Heart right ventricle (tissue), 16 donors: ENCODE data around the gene CORO7. TPM values are rescaled to one million over a fixed set of nuclear protein-coding genes. Genes with fewer than 3 reads are reported as not detected.

ENCODE experiments used
- ATAC-seq, 8 donors: fragments of 200-7000 bp; cut with Tn5 transposase; one replicate each; pipeline ENCODE4 v1.9.1; 2020; ENCODE audit warnings: mild to moderate bottlenecking in 8 of 8, moderate library complexity in 8 of 8, moderate number of reproducible peaks in 1 of 8
- DNase-seq, 2 donors: peaks; one replicate each; pipeline ENCODE4 v3.0.0-alpha.2; 2020
- H3K27ac ChIP-seq, 10 donors: fragments of 200-600 bp; sonication (generic) in 2 of 10; one replicate each; pipeline versions ENCODE4 v1.5.0 to v1.8.0; 2020 to 2022; ENCODE audit warnings: mild to moderate bottlenecking in 3 of 10
- H3K27me3 ChIP-seq, 7 donors: fragments of 200-600 bp; one replicate each; pipeline ENCODE4 v1.8.0; 2021 to 2022; ENCODE audit warnings: mild to moderate bottlenecking in 2 of 7
- H3K36me3 ChIP-seq, 9 donors: fragments of 200-600 bp; sonication (generic) in 1 of 9; one replicate each; pipeline versions ENCODE4 v1.5.0 to v1.8.0; 2020 to 2022; ENCODE audit warnings: mild to moderate bottlenecking in 2 of 9
- H3K4me1 ChIP-seq, 9 donors: fragments of 200-600 bp; sonication (generic) in 1 of 9; one replicate each; pipeline versions ENCODE4 v1.5.0 to v1.8.0; 2020 to 2022; ENCODE audit warnings: mild to moderate bottlenecking in 4 of 9
- H3K4me3 ChIP-seq, 10 donors: fragments of 200-600 bp; sonication (generic) in 2 of 10; one replicate each; pipeline versions ENCODE4 v1.5.0 to v1.8.0; 2020 to 2022; ENCODE audit warnings: mild to moderate bottlenecking in 7 of 10, moderate library complexity in 2 of 10
- H3K9me3 ChIP-seq, 11 donors: fragments of 200-600 bp in 10 of 11; sonication (generic) in 2 of 11; one replicate each; pipeline versions ENCODE4 v1.5.0 to v1.8.0; 2013 to 2022; ENCODE audit warnings: mild to moderate bottlenecking in 2 of 11, control low read depth in 1 of 11, moderate library complexity in 1 of 11
- WGBS, 2 donors: extraction: QIAGEN DNeasy Blood & Tissue Kit; methylation state at CpG; one replicate each; pipeline ENCODE4 v1.1.7; 2013; ENCODE audit warnings: inconsistent platforms in 1 of 2; 5-methylcytosine and 5-hydroxymethylcytosine counted together
- intact Hi-C, 10 donors: fragments of 100-400 bp; cut with DNase I; formaldehyde crosslinking; loops; one replicate each; pipeline versions ENCODE4 v1.11.1 to v1.14.2; 2022
- polyA plus RNA-seq, 2 donors: library from polyadenylated mRNA; stranded (reverse); fragments of 200-250 nt; gene quantifications; one replicate each; pipeline ENCODE4 v1.2.3, GENCODE V29; 2013
- total RNA-seq, 10 donors: library from RNA; stranded (reverse); fragmentation: NEBNext Ultra II Directional in 3 of 10; extraction: Animal tissue kit (Norgen Biotek cat#: 25700) in 3 of 10; gene quantifications; one replicate each; pipeline versions ENCODE4 v1.2.1 to v1.2.4, GENCODE V29; 2021 to 2023
- TF ChIP-seq, protein P1 (sequence below), 9 donors: fragments of 200-600 bp; sonication (generic) in 2 of 9; IDR thresholded peaks; one replicate each; pipeline versions ENCODE4 v1.5.0 to v1.8.0; 2021 to 2022; ENCODE audit warnings: antibody characterized with exemption in 9 of 9, mild to moderate bottlenecking in 5 of 9, moderate library complexity in 1 of 9
- donor health status: Arrhythmogenic right ventricular cardiomyopathy.
- donor health status: ischemic (EF 13 %, LVEDD 7.1; RV severe dilation, severe dysfunction).
- donor health status: healthy with polysubstance abuse.
- donor health status: DM: no; HTN: yes; CAD: no.
- donor health status: DM: no; HTN: no; CAD: no.
- donor health status: ischemic (EF 25% LVEDD 6.9; RV normal size, moderate dysfunction).
- donor health status: ischemic (EF 25% LVEDD 5.7; RV mildly dilated, moderate dysfunction).
- donor health status: healthy.
- donor health status: DM: yes; HTN: yes; CAD: no.
- donor health status: Ischemic cardiomyopathy.
- donor health status: ischemic (EF 35%, LVEDD 5.7; RV mildly dilated, moderate dysfunction).
- donor health status: nonischemic (EF 11% LVEDD 7.7; RV severe dilation, severe dysfunction).
- donor health status: DM: yes; HTN: yes; CAD: no.
- donor health status: PGD.
- donor health status: ischemic (EF 29% LVEDD 5.4; RV normal size, mild dysfunction).
- donor health status: nonischemic (EF 23%, LVEDD 6.1; RV moderate dilation, normal function).

CORO7 gene
- total and polyA plus RNA-seq, 12 donors = 6.5 to 21.8 (median 10.9) TPM

DNA sequence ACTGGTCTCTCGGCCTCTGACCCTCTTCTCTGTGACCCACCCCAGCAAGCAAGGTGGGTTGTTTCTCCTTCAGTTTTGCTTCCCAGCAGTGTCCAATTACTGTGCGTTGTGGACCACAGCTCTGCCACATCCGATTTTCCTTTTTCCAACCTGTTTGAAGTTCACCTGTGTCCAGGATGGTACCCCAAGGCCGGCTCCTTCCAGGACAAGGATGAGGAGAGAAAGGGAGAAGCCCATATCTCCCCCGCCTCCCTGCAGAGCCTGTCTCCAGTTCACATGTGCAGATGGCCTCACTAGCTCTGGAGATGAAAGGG lies 44.5 kb upstream of the CORO7 start:
- DNase-seq (no peak), ATAC-seq (no peak)
- Histone ChIP-seq H3K27ac (no peak overlapping the region), H3K36me3 (peaks cover 0 to 96% (median 14%) of the 10 kb centered on the region in 9 donors), H3K9me3 (no peaks in the 10 kb centered on the region), H3K4me3 (no peak overlapping the region), H3K4me1 (peaks cover 0 to 24% (median 6%) of the 10 kb centered on the region in 9 donors), H3K27me3 (no peaks in the 10 kb centered on the region)
- TF ChIP-seq, protein P1, sequence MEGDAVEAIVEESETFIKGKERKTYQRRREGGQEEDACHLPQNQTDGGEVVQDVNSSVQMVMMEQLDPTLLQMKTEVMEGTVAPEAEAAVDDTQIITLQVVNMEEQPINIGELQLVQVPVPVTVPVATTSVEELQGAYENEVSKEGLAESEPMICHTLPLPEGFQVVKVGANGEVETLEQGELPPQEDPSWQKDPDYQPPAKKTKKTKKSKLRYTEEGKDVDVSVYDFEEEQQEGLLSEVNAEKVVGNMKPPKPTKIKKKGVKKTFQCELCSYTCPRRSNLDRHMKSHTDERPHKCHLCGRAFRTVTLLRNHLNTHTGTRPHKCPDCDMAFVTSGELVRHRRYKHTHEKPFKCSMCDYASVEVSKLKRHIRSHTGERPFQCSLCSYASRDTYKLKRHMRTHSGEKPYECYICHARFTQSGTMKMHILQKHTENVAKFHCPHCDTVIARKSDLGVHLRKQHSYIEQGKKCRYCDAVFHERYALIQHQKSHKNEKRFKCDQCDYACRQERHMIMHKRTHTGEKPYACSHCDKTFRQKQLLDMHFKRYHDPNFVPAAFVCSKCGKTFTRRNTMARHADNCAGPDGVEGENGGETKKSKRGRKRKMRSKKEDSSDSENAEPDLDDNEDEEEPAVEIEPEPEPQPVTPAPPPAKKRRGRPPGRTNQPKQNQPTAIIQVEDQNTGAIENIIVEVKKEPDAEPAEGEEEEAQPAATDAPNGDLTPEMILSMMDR (IDR thresholded peaks at IDR 0.05) = no peak
- intact Hi-C loops = no loop called here
- 87 to 91% methylated on average over 5 of the region's 5 CpGs for WGBS, 2 donors

DNA sequence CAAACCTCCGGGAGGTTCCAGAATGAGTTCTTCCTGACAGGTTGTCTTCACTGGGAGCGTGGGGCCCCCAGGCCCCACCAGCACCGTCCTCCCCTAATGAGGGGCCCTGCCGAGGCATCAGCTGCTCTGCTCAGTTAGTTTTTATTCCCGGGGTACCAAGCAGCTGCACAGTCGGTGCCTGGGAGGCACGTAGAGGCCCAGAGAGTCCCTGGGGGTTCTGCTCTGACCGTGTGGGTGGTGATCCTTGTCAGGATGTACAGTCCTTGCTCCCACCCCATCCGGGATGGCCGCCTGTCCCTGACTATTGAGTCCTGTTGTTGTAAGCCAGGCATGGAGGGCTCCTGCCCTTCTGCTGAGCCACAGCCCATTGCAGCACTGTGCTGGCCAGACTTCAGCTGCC lies 39.6 kb upstream of the CORO7 start:
- Histone ChIP-seq H3K27me3 (no peaks in the 10 kb centered on the region), H3K27ac (no peak overlapping the region), H3K4me3 (no peak overlapping the region), H3K9me3 (no peaks in the 10 kb centered on the region), H3K4me1 (peaks cover 0 to 15% (median 0%) of the 10 kb centered on the region in 9 donors), H3K36me3 (peaks cover under 1 to 99% (median 36%) of the 10 kb centered on the region in 9 donors)
- intact Hi-C loops = no loop called here
- peak in 1 of 8 donors; percentile 14 for ATAC-seq
- no peak for DNase-seq
- TF ChIP-seq, protein P1 (IDR thresholded peaks at IDR 0.05) = no peak
- 71 to 76% methylated on average over 10 of the region's 10 CpGs for WGBS, 2 donors

DNA sequence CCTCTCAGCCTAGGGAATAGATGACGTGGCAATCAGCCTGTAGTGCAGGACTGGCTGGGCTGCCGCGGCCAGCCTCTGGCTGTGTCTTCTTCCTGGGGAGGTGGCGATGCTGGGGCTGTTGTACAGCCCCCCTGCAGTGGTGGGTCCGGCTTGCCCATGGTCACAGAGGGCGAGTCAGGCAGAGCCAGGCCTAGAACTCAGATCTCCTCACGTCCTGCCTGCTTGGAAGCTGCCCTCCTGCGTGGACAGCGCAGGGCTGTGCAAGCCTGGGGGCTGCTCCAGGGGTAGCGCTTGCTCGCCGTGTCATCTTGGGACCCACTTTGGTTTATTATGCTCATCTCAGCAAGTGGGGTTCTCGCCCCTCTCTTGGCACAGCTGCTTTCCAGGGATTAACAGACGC lies 38.7 kb upstream of the CORO7 start:
- Histone ChIP-seq H3K4me3 (no peak overlapping the region), H3K9me3 (no peaks in the 10 kb centered on the region), H3K27me3 (no peaks in the 10 kb centered on the region), H3K4me1 (peaks cover 0 to 15% (median 0%) of the 10 kb centered on the region in 9 donors), H3K36me3 (peaks cover 4 to 100% (median 45%) of the 10 kb centered on the region in 9 donors), H3K27ac (no peak overlapping the region)
- ATAC-seq = no peak
- intact Hi-C loops = no loop called here
- DNase-seq = no peak
- TF ChIP-seq, protein P1 (IDR thresholded peaks at IDR 0.05) = no peak
- 89 to 94% methylated on average over 14 of the region's 14 CpGs for WGBS, 2 donors

DNA sequence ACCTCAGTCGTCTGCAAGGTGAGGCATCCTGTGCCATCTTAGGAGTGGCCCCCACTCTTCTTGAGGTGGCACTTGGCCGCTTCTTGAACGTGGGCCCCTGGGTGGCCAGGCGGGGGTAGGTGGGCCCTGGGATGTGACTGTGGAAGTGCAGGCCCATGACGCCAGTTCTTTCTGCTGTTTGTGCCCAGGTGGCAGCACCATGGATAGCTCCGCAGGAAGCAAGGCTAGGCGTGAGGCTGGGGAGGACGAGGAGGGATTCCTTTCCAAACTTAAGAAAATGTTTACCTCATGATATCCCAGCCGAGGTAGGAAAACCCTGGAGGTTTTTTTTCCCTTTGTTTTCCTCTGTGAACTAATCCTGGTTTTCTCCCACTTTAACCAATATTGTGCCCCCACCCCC lies 38.2 kb upstream of the CORO7 start:
- H3K36me3 ChIP-seq = peaks cover 4 to 100% (median 50%) of the 10 kb centered on the region in 9 donors
- no peak for ATAC-seq

More for the DNA sequence above, 38.2 kb upstream of the CORO7 start:
- Histone ChIP-seq H3K4me3 (no peak overlapping the region), H3K27ac (no peak overlapping the region), H3K27me3 (no peaks in the 10 kb centered on the region), H3K4me1 (peaks cover 0 to 11% (median 0%) of the 10 kb centered on the region in 9 donors), H3K9me3 (no peaks in the 10 kb centered on the region)
- DNase-seq = no peak
- intact Hi-C loops = no loop called here
- TF ChIP-seq, protein P1 (IDR thresholded peaks at IDR 0.05) = no peak
- 72 to 79% methylated on average over 9 of the region's 9 CpGs for WGBS, 2 donors
